Fibroblast of skin of right quadriceps (primary cell): ENCODE measurements around the gene RHOB.
"Not testable (repeated sequence)": the region's sequence is repeated elsewhere in the genome, so short reads cannot be mapped to it uniquely, and the experiment has no call there.

ENCODE experiments used
- DNase-seq: peaks from one replicate; pipeline ENCODE4 v3.0.0-alpha.2; 2013

RHOB gene

DNA sequence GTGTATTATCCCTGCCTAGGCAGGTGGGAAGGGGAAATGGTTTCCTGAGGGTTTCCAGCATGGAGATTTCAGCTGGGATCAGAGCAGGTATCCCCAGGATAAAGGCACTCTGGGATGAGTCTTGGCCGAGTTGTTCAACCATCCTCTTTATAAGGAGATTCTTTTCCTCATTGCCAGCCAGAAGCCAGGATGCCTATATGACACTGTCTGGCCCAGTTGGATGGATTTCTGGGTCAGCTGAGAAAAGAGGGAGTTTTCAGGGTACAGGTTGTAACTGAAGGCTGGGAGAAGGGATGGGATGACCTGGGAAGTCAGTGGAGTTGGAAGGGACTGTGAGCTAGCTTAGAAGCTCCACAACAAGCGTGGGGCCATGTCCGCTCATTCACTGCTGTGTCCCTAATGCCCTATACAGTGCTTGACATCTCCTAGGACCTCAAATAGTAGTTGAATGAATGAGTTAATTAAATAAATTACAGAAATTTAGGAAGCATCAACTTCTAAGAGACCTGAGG lies 8.3 kb downstream of the RHOB start:
- no peak for DNase-seq

DNA sequence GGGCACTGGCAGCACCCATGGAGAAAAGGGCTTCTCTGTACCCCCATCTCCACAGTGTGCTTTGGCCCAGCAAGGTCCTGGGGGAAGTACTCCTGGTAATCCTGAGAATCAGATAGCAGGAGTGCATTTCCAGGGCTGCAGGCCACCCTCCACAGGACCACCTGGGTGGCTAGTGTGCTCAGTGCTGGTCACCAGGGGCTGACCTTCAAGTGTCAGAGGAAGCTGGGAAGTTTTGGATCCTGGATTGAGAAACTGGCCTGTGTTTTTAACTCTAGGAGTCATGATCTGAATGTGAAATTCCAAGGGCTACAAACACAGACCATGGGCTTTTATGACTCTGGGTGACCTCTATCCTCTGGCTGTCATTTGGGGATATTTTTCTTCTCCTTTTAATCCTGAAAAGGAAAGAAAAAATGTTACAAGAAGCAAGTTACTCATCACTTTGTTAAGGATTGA lies 9.3 kb downstream of the RHOB start:
- no peak for DNase-seq

- no peak for DNase-seq
These were observed 10.0 kb downstream of the RHOB start for GRCh38 chr2:20456636-20457426.

DNA sequence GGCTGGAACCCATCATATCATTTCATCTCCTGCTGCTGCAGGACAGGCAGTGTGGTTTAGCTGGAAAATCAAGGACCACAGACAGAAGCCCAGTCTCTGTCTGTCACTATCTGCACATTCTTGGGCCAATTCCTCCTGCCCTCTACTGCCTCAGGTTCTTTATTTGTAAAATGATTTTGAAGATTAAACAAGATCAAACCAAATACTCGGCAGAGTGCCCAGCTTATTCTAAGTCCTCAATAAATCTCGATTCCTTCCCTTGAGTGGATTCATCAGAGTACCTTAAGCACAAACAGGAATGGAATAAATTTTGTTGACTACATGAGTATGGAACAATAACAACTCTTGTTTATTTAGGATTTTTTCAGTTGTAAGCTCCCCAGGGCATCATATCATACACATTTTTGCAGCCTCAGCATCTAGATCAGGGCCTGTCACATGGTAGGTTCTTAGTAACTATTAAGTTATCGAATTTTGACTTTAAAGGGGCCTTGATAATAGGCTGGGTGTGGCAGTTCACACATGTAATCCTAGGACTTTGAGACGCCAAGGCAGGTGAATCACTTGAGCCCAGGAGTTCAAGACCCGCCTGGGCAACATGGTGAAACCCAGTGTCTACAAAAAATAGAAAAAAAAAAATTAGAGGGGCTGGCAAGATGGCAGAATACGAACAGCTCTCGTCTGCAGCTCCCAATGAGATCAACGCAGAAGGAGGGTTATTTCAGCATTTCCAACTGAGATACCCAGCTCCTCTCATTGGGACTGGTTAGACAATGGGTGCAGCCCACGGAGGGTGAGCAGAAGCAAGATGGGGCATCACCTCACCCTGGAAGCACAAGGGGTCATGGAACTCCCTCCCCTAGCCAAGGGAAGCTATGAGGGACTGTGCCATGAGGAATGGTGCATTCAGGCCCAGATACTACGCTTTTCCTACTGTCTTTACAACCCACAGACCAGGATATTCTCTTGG lies 11.1 kb downstream of the RHOB start:
- no peak for DNase-seq

GRCh38 chr2:20458737-20459484 lies 12.0 kb downstream of the RHOB start:
- not testable (repeated sequence) for DNase-seq

DNA sequence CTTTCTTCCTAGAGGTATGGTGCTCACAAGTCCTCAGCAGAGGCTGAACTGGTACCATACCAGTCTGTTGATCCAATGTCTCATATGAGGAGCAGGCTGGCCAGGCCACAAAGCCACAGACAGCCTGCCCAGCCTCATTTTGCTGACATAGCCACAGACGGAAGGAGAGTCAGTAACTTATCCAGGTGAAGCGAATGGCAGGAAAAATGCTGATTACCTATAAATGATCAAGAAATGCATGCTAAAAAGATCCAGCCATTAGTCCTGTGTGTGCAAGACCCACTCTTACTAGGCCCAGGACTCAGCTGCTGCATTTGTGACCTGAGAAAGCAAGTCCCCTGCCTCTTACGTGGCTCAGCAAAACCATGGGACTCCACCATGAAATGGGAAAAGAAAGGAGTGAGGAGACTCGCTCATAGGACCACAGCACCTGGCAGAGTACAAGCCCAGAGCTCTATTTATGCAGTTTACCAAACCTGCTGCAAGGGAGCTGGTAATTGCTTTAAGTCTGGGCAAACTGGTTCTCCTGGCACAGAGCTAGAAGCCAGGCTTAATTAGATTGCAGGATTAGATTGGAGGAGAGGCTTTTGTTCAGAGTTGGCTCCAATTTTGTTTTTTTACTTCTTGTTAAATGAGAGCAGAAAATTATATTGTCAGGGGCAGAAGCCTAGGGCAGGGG lies 19.0 kb downstream of the RHOB start:
- no peak for DNase-seq

GRCh38 chr2:20467789-20468548 lies 21.1 kb downstream of the RHOB start:
- no peak for DNase-seq

DNA sequence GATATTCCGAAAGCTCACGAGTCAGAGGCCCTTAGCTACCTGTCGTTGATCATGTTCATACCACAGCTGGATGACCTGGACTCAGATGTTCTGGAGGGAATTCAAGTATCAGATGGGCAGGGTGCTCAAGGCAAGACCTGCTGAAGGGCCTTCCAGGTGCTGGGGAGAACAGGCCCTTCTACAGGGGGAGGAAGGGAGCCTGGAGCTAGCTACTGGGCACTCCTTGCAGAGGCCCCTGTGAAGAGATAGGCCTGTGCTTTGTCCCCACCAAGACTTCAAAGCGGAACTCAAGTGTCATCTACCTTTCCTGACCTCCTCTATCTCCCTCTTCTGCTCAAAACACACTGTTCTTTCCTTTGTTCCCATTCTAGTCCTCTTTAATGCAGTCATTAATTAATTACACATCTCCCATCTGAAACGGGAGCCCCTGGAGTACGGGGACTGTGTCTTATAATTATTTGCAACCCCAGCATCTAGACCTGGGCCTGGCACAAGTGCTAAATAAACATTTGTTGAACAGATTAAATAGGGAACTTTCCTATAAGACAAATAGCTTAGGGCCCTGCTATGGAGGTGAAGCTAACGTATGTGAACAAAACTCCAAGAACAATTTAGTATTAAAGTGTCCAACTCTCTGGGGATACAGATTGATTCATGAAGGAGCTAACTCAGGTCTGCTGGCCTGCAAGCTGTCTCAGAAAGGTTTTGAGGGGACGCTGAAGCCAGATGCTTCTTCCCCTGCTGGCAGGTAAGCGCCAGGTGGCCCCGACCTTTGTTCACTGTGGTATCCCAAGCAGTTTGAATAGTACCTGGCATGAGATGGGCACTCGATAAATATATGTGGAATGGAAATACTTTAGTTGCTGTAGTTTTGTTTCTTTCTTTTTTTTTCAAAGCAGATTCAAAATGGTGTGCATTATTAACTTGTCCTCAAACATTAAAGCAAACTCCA lies 22.0 kb downstream of the RHOB start:
- DNase-seq = no peak

DNA sequence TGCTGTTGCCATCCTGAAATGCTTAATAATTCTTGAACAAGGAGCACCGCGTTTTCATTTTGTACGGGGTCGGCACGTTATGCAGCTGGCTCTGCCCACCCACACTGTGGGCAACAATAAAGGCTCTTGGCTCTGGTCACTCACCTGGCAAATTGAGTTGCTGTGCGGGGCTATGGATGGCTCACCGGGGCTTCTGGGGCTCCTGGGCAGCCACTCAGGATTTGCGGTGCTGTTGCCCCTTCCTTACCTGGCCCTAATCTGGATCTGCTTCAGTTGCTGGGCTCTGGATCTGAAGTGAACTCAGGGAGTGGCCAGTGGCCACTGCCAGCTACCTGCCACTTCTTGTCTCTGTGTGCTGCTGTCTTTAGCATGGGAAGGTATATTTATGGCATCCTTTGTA lies 22.7 kb downstream of the RHOB start:
- no peak for DNase-seq

- no peak for DNase-seq
These were observed 23.3 kb downstream of the RHOB start for GRCh38 chr2:20470211-20470610.

GRCh38 chr2:20471148-20471547 lies 24.3 kb downstream of the RHOB start:
- no peak for DNase-seq

DNA sequence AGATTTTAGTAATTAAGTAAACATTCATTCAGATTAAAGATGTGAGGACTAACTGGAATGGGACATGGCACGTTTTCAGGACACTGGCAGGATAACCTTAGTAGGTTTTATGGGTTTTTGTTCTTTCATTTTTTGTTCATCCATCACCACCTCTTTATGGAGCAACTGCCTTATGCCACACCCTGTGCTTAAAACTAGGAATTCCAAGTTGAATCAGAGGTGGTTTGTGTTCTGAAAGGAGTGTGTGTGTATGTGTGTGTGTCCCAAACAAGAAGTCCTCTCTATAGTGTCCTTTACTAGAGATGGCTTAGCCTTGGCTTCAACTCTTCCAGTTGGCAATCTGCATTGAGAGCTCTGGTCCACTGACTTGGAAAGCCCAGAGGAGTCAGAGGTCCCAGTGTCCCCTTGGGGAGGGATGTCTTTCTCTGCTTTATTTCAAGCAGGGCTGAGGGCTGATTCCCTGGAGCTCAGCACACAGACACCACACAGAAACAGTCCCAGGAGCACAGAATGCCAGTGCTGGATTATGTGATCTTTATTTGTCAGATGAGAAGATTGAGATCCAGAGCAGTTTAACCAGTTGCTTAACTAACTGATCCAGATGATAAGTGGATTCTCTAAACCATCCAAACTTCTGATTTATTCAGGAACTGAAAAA lies 25.2 kb downstream of the RHOB start:
- no peak for DNase-seq

DNA sequence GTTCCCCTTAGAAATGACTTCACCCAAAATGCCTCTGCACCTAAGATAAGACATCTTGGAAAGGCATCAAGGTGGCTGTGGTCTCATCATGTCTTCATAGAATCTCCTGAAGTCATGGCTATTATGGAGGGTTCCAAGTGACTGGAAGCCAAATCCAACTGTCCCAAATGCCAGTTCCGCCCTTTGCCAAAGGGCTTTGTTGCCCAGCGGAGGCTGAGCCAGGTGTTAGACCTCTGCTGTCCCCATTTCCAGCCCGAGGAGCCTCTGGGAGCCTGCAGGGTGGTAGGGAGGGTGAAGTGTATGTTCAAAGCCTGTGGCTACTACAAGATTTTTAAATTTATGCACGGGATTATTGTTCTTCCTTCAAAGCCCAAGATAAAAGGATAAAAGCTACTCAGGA lies 25.7 kb downstream of the RHOB start:
- DNase-seq = no peak

DNA sequence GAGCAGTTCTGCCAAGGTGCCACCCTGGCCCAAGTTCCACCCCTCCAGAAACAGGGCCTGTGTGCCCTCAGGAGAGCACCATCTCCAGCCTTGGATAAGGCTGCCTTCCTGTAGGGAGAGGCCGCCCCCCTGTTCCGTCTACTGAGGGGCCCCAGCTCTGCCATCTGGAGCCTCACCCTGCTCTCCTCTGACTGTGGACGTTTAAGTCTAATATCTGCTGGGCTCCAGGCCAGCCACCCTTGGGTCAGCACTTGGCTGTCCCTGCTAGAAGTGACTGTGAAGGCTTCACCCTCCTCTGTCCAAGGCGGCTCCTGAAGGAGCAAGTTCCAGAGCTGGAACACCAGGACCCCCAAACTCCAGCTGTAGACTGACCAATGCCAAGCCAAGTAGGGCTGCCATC lies 26.3 kb downstream of the RHOB start:
- no peak for DNase-seq

DNA sequence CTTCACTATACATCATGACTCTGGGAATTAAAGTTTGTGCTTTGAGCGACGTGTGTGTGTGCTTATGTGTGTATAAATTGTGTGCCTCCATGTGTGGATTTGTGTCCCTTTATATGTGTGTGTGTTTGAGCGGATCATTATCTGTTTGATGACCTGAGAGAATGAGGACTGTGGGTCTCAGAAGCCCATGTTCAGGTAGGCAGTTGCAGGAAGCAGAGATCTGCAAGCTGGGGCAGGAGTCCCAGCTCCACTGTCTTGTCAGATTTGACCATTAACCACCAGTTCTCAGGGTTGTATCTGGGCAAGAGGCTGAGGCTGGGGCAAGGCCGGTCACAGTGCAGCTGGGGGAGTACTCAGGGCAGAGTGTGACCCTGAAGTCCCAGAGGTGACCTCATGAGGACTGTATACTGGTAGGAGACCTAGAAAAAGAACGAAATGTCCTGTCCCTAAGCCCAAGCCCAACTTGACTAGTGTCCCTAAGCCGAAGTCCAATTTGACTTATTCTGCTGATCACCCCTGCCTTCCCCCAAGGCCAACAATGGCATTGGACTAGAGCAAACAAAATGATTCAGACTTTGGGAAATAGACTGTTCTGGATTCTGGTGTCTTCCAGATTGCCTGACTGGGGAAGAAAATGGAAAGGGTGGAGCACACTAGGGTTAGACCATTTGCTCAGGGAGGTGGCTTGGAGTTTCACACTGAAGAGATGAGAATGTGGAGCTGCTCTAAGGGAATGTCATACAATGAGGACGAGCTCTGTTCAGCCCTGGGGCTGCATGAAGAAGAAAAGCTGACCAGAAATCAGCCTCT lies 28.1 kb downstream of the RHOB start:
- DNase-seq = no peak

- no peak for DNase-seq
These were observed 28.7 kb downstream of the RHOB start for GRCh38 chr2:20475567-20475952.

DNA sequence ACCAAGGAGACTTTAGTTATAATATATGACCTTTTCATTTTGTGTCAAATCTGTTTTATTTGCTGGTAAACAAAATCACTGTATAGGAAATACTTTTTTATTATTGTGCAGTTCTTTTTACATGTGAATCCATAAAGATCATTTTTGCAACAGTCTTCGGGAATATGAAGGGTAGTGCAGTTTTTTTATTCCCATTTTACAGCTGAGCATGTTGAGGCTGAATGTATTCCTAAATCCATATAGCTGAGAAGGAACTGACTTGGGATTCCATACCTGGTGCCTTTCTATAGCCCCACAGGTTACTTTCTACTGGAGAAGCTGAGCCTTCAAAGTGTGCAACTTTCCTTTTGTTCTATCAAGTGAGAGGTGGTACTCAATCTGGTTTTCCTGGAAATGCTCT lies 29.6 kb downstream of the RHOB start:
- no peak for DNase-seq

DNA sequence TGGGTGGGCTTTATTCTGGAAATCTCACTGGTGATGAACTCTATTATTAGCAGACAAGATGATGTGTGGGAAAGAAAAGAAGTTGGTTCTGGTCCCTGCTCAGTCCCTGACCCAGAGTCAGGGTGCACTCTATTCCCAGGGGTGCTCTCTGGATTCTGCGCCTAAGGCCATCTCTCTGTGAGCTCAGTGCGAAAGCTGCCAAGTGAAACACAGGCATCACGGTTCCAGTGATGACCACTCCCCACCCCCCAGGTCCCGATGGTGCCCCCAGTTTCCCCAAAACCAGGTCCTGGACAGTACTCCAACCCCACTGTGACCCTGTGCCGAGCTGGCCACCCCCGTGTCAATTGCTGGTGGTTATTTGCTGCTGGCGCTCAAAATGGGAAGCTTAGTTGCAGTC lies 30.1 kb downstream of the RHOB start:
- no peak for DNase-seq

GRCh38 chr2:20478961-20479360 lies 32.1 kb downstream of the RHOB start:
- DNase-seq = no peak
